GM18867 (cell line): ENCODE results near the gene EFEMP2.

ENCODE experiments used
- ATAC-seq: cut with Tn5 transposase; IDR thresholded peaks from one replicate; pipeline ENCODE4 v1.9.1; 2021; ENCODE audit warnings: mild to moderate bottlenecking, moderate library complexity; ENCODE audit not compliant: unreplicated experiment

EFEMP2 gene

DNA sequence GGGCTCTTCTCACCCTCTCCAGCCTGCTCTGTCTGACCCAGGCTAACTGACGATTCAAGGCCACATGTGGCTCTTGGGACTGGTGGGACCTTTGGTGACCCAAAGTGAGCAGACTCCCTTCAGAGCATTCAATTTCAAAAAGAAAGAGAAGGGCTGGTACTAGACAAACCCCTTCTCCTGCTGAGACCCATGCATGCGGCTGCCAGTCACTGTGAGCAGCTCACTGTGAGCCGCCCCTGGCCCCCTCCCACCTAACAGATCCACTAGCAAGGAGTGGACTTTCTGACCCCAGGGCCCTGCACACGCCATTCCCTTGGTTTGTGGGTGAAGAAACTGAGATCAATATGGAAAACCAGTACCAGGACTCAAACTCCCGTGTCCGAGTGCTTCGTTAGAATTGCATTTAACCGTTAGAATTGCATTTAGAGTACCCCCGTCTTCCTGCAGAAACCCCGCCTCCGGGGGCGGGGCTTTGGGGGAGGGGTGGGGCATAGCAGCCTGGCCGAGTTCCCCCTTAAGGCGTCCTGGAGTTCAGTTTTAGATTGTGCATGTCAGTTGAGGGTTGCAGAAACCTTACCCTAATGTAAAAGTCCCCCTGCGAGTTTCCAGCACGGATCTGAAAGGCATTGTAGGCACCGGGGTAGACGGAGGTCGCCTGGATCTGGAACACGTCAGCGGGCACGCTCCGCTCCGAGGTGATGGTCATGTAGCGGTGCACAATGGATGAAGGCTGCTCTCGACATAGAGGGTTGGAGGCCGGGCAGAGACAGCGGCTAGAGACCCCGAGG, 5.1 kb downstream of the EFEMP2 start:
- no peak for ATAC-seq

DNA sequence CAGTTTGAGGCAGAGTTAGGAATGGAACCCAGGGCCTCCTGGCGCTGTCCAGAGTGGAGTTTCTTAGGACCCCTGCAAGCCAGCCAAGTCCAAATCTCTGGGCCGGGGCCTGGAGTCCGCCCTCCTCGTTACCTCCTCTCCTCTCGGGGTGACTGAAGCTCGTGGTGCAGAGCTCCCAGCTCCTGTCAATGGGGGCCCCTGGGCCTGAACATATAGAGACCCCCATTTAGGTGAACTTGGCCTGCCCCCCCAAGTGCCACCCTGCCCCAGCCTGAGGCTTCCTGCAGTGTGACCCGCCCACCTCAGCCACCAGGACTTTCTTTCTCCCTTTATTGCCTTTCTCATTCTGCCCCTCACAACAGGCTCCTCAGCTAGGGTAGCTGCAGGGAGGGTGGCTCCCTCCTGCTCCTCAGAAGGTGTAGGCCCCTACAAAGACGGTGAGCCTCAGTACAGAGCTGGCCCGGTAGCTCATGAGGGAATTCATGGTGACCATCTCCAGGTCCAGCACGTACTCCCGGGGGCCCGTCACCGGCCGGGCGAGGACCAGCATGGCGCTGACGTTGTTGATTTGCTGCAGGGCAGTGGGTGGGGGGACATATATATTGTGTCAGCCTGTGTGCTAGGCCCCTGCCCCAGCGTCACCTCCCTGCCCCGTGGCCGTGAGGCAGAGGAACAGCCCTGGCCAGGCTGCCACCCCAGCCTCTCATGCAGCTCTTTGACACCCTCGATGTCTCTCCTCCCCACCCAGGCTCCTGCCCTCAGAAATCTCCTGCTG, 5.9 kb downstream of the EFEMP2 start:
- ATAC-seq, result no peak

DNA sequence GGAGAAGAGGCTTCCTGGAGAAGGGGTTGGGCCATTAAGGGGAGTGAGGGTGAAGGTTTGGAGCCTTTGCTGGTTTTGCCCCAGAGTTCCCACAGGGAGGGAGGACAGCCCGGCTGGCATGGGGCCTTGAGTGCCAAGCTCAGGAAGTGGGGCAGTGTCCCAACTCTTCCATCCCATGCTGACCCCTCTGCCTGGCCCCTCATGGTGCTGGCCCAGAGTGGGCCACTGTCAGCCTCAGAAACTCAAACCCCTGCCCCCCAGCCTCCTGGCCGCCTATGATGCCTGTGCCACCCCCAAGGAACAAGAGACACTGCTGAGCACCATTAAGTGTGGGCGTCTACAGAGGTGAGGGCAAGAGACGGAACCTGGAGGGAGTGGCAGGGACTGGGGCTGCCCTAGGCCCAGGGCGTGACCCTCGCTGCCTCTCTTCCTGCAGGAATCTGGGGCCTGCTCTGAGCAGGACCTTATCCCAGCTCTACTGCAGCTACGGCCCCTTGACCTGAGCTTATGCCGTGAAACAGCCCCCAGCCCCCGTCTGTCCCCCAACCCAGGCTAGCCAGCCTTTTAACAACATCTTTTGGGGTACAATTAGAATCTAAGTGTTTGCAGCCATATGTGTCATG, 6.9 kb downstream of the EFEMP2 start:
- ATAC-seq, result no peak

GRCh38 chr11:65864706-65865471, 7.7 kb downstream of the EFEMP2 start:
- no peak for ATAC-seq

GRCh38 chr11:65863889-65864705, 8.5 kb downstream of the EFEMP2 start:
- no peak for ATAC-seq

GRCh38 chr11:65862941-65863888, 9.4 kb downstream of the EFEMP2 start:
- no peak for ATAC-seq

- ATAC-seq, result no peak
Measured at GRCh38 chr11:65862191-65862735, 10.3 kb downstream of the EFEMP2 start.

GRCh38 chr11:65861533-65862183, 10.9 kb downstream of the EFEMP2 start:
- no peak for ATAC-seq

DNA sequence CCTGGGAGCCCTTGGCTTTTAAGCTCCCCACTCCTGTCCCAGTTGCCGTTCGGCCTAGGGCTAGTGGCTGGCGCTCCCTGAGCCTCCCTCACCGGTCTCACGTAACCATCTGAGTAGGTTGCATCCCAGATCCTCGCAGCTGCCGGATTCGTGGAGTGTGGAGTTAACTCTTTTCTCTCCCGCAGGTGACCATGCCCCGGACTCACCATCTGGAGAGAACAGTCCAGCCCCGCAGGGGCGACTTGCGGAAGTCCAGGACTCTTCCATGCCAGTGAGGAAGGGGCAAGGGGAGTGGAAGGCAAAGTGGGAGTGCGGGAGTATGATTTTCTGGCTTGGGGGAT, 11.5 kb downstream of the EFEMP2 start:
- ATAC-seq, result no peak

DNA sequence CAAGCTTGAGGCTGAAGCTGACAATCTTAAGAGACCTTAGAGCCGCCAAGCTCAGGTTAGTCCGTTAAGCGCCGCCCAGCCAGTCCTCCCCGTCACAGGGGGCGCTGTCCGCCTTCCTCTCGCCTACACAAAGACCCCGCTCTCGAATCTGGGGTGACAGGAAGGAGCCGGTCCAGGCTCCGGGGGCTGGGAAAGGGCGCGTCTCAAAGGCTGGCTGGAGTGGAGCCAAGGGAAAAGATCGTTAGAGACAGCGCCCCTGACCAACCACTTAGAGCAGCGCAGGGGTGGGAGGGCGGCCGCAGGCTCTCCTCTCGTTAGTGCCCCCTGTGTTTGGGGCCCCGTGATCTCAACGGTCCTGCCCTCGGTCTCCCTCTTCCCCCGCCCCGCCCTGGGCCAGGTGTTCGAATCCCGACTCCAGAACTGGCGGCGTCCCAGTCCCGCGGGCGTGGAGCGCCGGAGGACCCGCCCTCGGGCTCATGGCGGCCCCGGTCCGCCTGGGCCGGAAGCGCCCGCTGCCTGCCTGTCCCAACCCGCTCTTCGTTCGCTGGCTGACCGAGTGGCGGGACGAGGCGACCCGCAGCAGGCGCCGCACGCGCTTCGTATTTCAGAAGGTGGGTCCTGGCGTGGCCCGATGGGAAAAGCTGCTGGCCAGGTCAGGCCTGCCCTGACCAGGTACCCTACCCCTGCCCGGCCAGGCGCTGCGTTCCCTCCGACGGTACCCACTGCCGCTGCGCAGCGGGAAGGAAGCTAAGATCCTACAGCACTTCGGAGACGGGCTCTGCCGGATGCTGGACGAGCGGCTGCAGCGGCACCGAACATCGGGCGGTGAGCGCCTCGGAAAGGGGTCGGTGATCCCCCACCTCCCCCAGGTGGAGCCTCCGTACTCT, 12.1 kb downstream of the EFEMP2 start, which contains the start of gene MUS81:
MUS81 (plus strand) TSS at position 156 of the 887 bp plus-strand sequence; CDS start at position 477, 321 bp downstream.
- peak; percentile 29 for ATAC-seq

GRCh38 chr11:65859812-65860277, 12.8 kb downstream of the EFEMP2 start:
- ATAC-seq, result no peak

- ATAC-seq, result peak; percentile 46
Measured at GRCh38 chr11:65859095-65859811, 13.3 kb downstream of the EFEMP2 start.

DNA sequence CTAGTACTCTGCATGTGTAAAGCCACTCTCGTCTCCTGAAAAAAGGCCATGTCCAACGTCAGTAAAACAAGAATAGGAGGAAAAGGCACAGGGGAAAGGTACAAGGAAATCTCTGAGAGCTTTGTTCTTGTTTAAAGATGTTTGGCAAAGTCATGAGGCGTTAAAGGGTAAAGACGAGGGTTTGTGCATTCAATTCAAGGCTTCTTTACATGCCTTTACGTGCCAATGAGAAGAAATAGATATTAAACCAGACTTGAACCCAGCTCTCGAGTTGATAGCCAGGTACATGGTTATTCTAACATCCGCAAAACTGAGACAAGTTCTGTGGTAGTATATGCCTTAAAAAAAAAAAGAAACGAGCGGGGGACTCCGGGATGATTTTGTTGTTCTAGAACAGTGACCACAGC, 13.9 kb downstream of the EFEMP2 start:
- ATAC-seq, result no peak

- peak; percentile 47 for ATAC-seq
Measured at GRCh38 chr11:65857853-65858680, 14.5 kb downstream of the EFEMP2 start, which contains the start of gene CFL1. Gene CFL1 (minus strand): TSS chr11:65858180. CDS start chr11:65858099, 81 bp downstream.

- peak; percentile 1 for ATAC-seq
Measured at GRCh38 chr11:65857500-65857852, 15.1 kb downstream of the EFEMP2 start.
